ENCODE results near the gene CCR5AS.
A peak's percentile ranks its signal among the peaks of the same experiment; 100 is the strongest.

Gene CCR5AS

GRCh38 chr3:46454209-46454595 is 47.3 kb upstream of the CCR5AS start:
- no peak overlapping the region for H3K4me3 ChIP-seq (ENCODE audit: low read length)
- no peaks in the 10 kb centered on the region for H3K4me1 ChIP-seq (ENCODE audit: low read length)
- peaks cover 65% of the 10 kb centered on the region for H3K27me3 ChIP-seq (ENCODE audit: low read depth, low read length)
- H3K27ac ChIP-seq (ENCODE audit: low read length): no peak overlapping the region
- no peaks in the 10 kb centered on the region for H3K36me3 ChIP-seq (replicated peaks; ENCODE audit: low read depth, low read length)
- H3K4me2 ChIP-seq (ENCODE audit: low read length): no peak overlapping the region
- no peaks in the 10 kb centered on the region for H4K20me1 ChIP-seq (ENCODE audit: insufficient read depth, low read length)
- H3K79me2 ChIP-seq (ENCODE audit: low read length): no peaks in the 10 kb centered on the region
- no peak for TF ChIP-seq CTCF (IDR thresholded peaks at IDR 0.05; ENCODE audit: low read depth, low read length)
- no peak for TF ChIP-seq EZH2phosphoT487 (IDR thresholded peaks at IDR 0.05; ENCODE audit: low read depth)
- no peak overlapping the region for H3K9ac ChIP-seq (ENCODE audit: low read length)
- no peaks in the 10 kb centered on the region for H3K9me3 ChIP-seq (ENCODE audit: insufficient read depth, low read length)
- H2AFZ ChIP-seq (ENCODE audit: low read depth, low read length): no peak overlapping the region

GRCh38 chr3:46453526-46454208 is 46.8 kb upstream of the CCR5AS start:
- TF ChIP-seq CTCF (IDR thresholded peaks at IDR 0.05; ENCODE audit: low read depth, low read length) (no peak), EZH2phosphoT487 (IDR thresholded peaks at IDR 0.05; ENCODE audit: low read depth) (no peak)
- no peaks in the 10 kb centered on the region for H3K4me1 ChIP-seq (ENCODE audit: low read length)
- H3K9ac ChIP-seq (ENCODE audit: low read length): no peak overlapping the region
- H4K20me1 ChIP-seq (ENCODE audit: insufficient read depth, low read length): no peaks in the 10 kb centered on the region
- no peak overlapping the region for H3K4me2 ChIP-seq (ENCODE audit: low read length)
- no peak overlapping the region for H3K4me3 ChIP-seq (ENCODE audit: low read length)
- no peak overlapping the region for H3K27ac ChIP-seq (ENCODE audit: low read length)
- no peak overlapping the region for H2AFZ ChIP-seq (ENCODE audit: low read depth, low read length)
- H3K27me3 ChIP-seq (ENCODE audit: low read depth, low read length): peaks cover 59% of the 10 kb centered on the region
- H3K9me3 ChIP-seq (ENCODE audit: insufficient read depth, low read length): no peaks in the 10 kb centered on the region
- H3K36me3 ChIP-seq (replicated peaks; ENCODE audit: low read depth, low read length): no peaks in the 10 kb centered on the region
- H3K79me2 ChIP-seq (ENCODE audit: low read length): no peaks in the 10 kb centered on the region

DNA sequence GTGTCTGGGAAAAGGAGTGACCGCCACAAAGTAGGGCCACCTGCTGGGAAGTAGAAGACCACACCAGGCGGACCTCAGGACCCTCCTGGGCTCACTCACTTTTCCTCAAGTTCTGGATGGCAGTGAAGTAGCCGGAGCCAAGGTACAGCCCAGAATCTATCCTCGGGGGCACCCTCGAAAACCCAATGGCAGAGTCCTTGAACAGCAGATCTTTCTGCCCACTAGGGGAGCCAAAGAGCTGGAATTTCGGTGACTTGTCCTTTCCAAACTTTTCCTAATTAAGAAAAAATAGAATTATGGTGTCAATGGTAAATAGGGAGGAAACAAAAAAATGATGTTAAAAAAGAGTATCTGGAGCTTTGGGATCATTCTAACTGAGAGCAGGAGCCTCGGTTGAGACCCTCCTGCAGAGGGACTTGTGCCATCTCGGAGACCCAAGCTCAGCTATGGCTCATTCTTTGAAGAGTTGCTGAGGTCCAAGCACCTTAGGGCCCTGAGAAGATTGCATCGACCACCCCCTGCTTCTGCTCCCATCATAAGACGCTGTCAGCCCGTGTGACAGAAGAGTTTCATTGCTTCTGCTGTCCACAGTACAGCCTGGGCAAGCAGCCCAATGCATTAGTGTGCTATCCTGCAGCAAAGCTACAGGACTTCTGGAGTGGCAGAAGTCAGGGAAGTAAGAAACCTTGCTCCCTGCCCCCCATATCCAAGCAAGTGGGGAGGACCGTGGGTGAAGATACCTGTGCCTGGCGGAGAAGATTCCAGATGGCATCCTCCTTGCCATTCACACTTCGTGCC is 43.1 kb upstream of the CCR5AS start:
- Histone ChIP-seq H3K27me3 (ENCODE audit: low read depth, low read length) (peaks cover 54% of the 10 kb centered on the region), H2AFZ (ENCODE audit: low read depth, low read length) (no peak overlapping the region), H3K9me3 (ENCODE audit: insufficient read depth, low read length) (no peaks in the 10 kb centered on the region), H3K4me2 (ENCODE audit: low read length) (no peak overlapping the region), H3K4me3 (ENCODE audit: low read length) (no peak overlapping the region), H3K79me2 (ENCODE audit: low read length) (no peaks in the 10 kb centered on the region), H3K27ac (ENCODE audit: low read length) (no peak overlapping the region), H4K20me1 (ENCODE audit: insufficient read depth, low read length) (no peaks in the 10 kb centered on the region), H3K4me1 (ENCODE audit: low read length) (no peaks in the 10 kb centered on the region), H3K36me3 (replicated peaks; ENCODE audit: low read depth, low read length) (no peaks in the 10 kb centered on the region), H3K9ac (ENCODE audit: low read length) (no peak overlapping the region)
- no peak for TF ChIP-seq EZH2phosphoT487 (IDR thresholded peaks at IDR 0.05; ENCODE audit: low read depth)
- peak; percentile 74 for TF ChIP-seq CTCF (IDR thresholded peaks at IDR 0.05; ENCODE audit: low read depth, low read length)

DNA sequence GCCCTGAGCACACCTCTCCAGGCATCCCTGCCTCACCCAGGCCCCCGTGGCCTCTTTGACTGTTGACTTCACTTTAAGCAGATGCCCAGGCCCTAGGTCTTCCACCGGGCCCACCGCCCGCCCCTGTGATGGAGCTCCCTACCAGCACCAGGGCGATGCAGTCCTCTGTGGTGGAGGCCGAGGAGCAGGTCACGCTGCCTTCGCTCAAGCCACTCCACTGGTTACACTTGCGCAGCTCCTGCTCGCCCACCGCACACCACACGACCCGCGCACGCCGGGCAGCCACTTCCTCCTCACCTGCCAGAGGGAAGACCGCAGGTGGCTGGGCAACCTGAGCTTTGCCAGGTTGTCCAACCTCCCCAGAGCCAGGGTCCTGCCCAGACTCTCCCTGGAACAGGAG is 41.9 kb upstream of the CCR5AS start:
- Histone ChIP-seq H3K27me3 (ENCODE audit: low read depth, low read length) (peaks cover 47% of the 10 kb centered on the region), H3K79me2 (ENCODE audit: low read length) (no peaks in the 10 kb centered on the region), H3K4me1 (ENCODE audit: low read length) (no peaks in the 10 kb centered on the region), H3K9me3 (ENCODE audit: insufficient read depth, low read length) (no peaks in the 10 kb centered on the region), H3K9ac (ENCODE audit: low read length) (no peak overlapping the region), H3K4me2 (ENCODE audit: low read length) (no peak overlapping the region), H3K36me3 (replicated peaks; ENCODE audit: low read depth, low read length) (no peaks in the 10 kb centered on the region), H3K27ac (ENCODE audit: low read length) (no peak overlapping the region), H4K20me1 (ENCODE audit: insufficient read depth, low read length) (no peaks in the 10 kb centered on the region), H3K4me3 (ENCODE audit: low read length) (no peak overlapping the region), H2AFZ (ENCODE audit: low read depth, low read length) (no peak overlapping the region)
- TF ChIP-seq CTCF (IDR thresholded peaks at IDR 0.05; ENCODE audit: low read depth, low read length): no peak
- TF ChIP-seq EZH2phosphoT487 (IDR thresholded peaks at IDR 0.05; ENCODE audit: low read depth): no peak

All from OCI-LY3 (cell line).